K562 (cell line): Measurements from ENCODE around the gene BAD. TPM values are rescaled to one million over a fixed set of nuclear protein-coding genes. Genes with fewer than 3 reads are reported as not detected.

ENCODE experiments used
- EWSR1 ChIP-seq: fragments of 450-650 bp; IDR thresholded peaks from 2 replicates; pipeline ENCODE4 v1.6.1; 2018; ENCODE audit warnings: borderline replicate concordance, mild to moderate bottlenecking, low read depth, moderate library complexity; ENCODE audit not compliant: partially characterized antibody
- FOXK2 ChIP-seq, 2 experiments: fragments of 450-650 bp; IDR thresholded peaks in 1 of 2; conservative IDR thresholded peaks in 1 of 2; 2 replicates each; pipeline ENCODE4 v1.6.1; 2016; ENCODE audit warnings: low read depth in 2 of 2, mild to moderate bottlenecking in 1 of 2
- IFI16 ChIP-seq: fragments of 250-450 bp; sonication (Bioruptor Pico); IDR thresholded peaks from 2 replicates; pipeline ENCODE4 v2.1.2; 2022; ENCODE audit warnings: mild to moderate bottlenecking, inconsistent platforms
- POLR2G ChIP-seq: fragments of 200-400 bp; formaldehyde crosslinking; IDR thresholded peaks from 2 replicates; pipeline ENCODE4 v1.6.1; 2017; ENCODE audit warnings: low read depth, mild to moderate bottlenecking, antibody characterized with exemption, low read length, moderate library complexity
- SMARCA5 ChIP-seq: fragments of 450-650 bp; IDR thresholded peaks from 2 replicates; pipeline ENCODE4 v1.6.1; 2016
- ZNF239 ChIP-seq: fragments of 250-450 bp; sonication (Bioruptor Pico); IDR thresholded peaks from 2 replicates; pipeline ENCODE4 v1.4.0; 2020; ENCODE audit warnings: mild to moderate bottlenecking
- ZNF274 ChIP-seq: IDR thresholded peaks from 2 replicates; pipeline ENCODE4 v1.6.1; 2011; ENCODE audit warnings: low read depth, mild to moderate bottlenecking, low read length, moderate library complexity, borderline replicate concordance
- ZNF830 ChIP-seq: fragments of 250-450 bp; sonication (Bioruptor Pico); IDR thresholded peaks from 2 replicates; pipeline ENCODE4 v1.5.0; 2021; ENCODE audit warnings: mild to moderate bottlenecking
- polyA plus RNA-seq, 8 experiments: library from polyadenylated mRNA; depleted of rRNA in 4 of 8; stranded (reverse) in 5 of 8; unstranded in 3 of 8; fragments of >200 nt; fragmentation: Nextera tagmentation in 2 of 8; fragmentation: Illumina TruSeq in 1 of 8; extraction: Ambion mirVana in 2 of 8; extraction: Trizol in 1 of 8; gene quantifications; 2 replicates each; pipeline versions ENCODE4 v1.2.1 to v1.2.3, GENCODE V29; 2011 to 2014; ENCODE audit warnings: inconsistent platforms in 1 of 8, missing spikeins in 1 of 8
- total RNA-seq, 7 experiments: library from RNA; depleted of rRNA in 6 of 7; stranded (reverse); fragments of >200 nt in 6 of 7; fragmentation: Illumina TruSeq in 2 of 7; extraction: Trizol in 2 of 7; gene quantifications; 2 replicates each; pipeline versions ENCODE4 v1.2.1 to v1.2.3, GENCODE V29; 2011 to 2021; ENCODE audit warnings: low replicate concordance in 1 of 7
- TF ChIP-seq, protein P1 (sequence below): fragments of 200-600 bp; sonication (generic); IDR thresholded peaks from one replicate; pipeline ENCODE4 v1.6.1; 2012; ENCODE audit warnings: mild to moderate bottlenecking, low read depth, low read length, inconsistent platforms
- TF ChIP-seq, protein P2 (sequence below): sonication (generic); formaldehyde crosslinking; IDR thresholded peaks from 2 replicates; pipeline ENCODE4 v1.8.0; 2022; ENCODE audit warnings: missing genetic modification reagents, mild to moderate bottlenecking, borderline replicate concordance
- TF ChIP-seq, protein P3 (sequence below): sonication (generic); formaldehyde crosslinking; IDR thresholded peaks from 2 replicates; pipeline ENCODE4 v1.8.0; 2022; ENCODE audit warnings: missing genetic modification reagents, mild to moderate bottlenecking, borderline replicate concordance

BAD gene
- total and polyA plus RNA-seq, 9 of the 15 experiments (the other 6 are each of a cell fraction or from before 2014, with no cell fraction given) = 0.61 to 45.6 (median 11.8) TPM

DNA sequence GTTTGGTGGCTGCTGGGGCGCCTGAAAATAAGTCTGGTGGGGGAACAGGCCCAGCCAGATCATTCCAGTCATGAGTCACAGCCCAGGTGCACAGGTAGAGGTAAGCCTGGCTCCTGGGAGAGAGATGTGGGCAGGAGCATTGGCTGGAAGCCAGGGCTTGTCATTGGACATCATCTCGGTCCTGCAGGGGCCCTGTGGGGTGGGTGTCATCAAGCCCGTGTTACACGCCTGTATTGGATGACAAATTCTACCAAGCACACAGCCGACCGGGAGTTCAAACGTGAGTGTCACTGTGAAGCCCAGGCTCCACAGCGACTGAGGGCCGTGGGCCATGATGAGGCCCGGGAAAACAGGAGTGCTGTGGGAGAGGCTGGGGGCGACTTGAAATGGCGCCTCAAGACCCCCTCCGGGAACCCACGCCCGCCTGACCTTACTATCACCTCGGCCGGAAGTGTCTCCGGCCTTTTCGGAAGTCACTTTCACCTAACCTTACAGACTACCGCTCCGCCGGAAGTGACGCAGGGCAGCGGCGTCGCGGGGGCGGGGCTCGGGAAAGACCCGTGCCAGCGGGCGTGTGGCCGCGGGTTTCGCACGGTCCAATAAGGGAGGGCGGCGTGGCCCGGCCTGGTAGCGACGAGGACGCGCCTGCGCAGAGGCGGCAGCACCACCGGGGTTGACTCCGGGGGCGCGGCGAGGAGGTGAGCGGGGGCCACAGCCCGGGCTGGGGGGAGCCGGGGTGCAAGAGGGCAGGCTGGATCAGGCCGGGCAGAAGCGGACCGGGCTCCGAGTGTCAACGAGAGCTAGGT lies 43.8 kb downstream of the BAD start, which contains the start of gene FKBP2 (continued):
- TF ChIP-seq, protein P1, sequence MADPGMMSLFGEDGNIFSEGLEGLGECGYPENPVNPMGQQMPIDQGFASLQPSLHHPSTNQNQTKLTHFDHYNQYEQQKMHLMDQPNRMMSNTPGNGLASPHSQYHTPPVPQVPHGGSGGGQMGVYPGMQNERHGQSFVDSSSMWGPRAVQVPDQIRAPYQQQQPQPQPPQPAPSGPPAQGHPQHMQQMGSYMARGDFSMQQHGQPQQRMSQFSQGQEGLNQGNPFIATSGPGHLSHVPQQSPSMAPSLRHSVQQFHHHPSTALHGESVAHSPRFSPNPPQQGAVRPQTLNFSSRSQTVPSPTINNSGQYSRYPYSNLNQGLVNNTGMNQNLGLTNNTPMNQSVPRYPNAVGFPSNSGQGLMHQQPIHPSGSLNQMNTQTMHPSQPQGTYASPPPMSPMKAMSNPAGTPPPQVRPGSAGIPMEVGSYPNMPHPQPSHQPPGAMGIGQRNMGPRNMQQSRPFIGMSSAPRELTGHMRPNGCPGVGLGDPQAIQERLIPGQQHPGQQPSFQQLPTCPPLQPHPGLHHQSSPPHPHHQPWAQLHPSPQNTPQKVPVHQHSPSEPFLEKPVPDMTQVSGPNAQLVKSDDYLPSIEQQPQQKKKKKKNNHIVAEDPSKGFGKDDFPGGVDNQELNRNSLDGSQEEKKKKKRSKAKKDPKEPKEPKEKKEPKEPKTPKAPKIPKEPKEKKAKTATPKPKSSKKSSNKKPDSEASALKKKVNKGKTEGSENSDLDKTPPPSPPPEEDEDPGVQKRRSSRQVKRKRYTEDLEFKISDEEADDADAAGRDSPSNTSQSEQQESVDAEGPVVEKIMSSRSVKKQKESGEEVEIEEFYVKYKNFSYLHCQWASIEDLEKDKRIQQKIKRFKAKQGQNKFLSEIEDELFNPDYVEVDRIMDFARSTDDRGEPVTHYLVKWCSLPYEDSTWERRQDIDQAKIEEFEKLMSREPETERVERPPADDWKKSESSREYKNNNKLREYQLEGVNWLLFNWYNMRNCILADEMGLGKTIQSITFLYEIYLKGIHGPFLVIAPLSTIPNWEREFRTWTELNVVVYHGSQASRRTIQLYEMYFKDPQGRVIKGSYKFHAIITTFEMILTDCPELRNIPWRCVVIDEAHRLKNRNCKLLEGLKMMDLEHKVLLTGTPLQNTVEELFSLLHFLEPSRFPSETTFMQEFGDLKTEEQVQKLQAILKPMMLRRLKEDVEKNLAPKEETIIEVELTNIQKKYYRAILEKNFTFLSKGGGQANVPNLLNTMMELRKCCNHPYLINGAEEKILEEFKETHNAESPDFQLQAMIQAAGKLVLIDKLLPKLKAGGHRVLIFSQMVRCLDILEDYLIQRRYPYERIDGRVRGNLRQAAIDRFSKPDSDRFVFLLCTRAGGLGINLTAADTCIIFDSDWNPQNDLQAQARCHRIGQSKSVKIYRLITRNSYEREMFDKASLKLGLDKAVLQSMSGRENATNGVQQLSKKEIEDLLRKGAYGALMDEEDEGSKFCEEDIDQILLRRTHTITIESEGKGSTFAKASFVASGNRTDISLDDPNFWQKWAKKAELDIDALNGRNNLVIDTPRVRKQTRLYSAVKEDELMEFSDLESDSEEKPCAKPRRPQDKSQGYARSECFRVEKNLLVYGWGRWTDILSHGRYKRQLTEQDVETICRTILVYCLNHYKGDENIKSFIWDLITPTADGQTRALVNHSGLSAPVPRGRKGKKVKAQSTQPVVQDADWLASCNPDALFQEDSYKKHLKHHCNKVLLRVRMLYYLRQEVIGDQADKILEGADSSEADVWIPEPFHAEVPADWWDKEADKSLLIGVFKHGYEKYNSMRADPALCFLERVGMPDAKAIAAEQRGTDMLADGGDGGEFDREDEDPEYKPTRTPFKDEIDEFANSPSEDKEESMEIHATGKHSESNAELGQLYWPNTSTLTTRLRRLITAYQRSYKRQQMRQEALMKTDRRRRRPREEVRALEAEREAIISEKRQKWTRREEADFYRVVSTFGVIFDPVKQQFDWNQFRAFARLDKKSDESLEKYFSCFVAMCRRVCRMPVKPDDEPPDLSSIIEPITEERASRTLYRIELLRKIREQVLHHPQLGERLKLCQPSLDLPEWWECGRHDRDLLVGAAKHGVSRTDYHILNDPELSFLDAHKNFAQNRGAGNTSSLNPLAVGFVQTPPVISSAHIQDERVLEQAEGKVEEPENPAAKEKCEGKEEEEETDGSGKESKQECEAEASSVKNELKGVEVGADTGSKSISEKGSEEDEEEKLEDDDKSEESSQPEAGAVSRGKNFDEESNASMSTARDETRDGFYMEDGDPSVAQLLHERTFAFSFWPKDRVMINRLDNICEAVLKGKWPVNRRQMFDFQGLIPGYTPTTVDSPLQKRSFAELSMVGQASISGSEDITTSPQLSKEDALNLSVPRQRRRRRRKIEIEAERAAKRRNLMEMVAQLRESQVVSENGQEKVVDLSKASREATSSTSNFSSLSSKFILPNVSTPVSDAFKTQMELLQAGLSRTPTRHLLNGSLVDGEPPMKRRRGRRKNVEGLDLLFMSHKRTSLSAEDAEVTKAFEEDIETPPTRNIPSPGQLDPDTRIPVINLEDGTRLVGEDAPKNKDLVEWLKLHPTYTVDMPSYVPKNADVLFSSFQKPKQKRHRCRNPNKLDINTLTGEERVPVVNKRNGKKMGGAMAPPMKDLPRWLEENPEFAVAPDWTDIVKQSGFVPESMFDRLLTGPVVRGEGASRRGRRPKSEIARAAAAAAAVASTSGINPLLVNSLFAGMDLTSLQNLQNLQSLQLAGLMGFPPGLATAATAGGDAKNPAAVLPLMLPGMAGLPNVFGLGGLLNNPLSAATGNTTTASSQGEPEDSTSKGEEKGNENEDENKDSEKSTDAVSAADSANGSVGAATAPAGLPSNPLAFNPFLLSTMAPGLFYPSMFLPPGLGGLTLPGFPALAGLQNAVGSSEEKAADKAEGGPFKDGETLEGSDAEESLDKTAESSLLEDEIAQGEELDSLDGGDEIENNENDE = no peak
- TF ChIP-seq ZNF274 = no peak
- 0 out of 4 replicates have a peak, but pooled peaks of 1 of the 2 experiments have one; percentile 43 for TF ChIP-seq FOXK2 (conservative IDR thresholded peaks at IDR 0.05 in 1 of 2, IDR thresholded peaks at IDR 0.05 in 1 of 2; ENCODE audit: low read depth in 2 of 2)
- TF ChIP-seq, protein P2, sequence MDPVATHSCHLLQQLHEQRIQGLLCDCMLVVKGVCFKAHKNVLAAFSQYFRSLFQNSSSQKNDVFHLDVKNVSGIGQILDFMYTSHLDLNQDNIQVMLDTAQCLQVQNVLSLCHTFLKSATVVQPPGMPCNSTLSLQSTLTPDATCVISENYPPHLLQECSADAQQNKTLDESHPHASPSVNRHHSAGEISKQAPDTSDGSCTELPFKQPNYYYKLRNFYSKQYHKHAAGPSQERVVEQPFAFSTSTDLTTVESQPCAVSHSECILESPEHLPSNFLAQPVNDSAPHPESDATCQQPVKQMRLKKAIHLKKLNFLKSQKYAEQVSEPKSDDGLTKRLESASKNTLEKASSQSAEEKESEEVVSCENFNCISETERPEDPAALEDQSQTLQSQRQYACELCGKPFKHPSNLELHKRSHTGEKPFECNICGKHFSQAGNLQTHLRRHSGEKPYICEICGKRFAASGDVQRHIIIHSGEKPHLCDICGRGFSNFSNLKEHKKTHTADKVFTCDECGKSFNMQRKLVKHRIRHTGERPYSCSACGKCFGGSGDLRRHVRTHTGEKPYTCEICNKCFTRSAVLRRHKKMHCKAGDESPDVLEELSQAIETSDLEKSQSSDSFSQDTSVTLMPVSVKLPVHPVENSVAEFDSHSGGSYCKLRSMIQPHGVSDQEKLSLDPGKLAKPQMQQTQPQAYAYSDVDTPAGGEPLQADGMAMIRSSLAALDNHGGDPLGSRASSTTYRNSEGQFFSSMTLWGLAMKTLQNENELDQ (CRISPR knock-in tag) = no peak
- no peak for TF ChIP-seq SMARCA5
- TF ChIP-seq EWSR1 = no peak
- no peak for TF ChIP-seq IFI16
- TF ChIP-seq POLR2G = peak; percentile 96
- TF ChIP-seq, protein P3, sequence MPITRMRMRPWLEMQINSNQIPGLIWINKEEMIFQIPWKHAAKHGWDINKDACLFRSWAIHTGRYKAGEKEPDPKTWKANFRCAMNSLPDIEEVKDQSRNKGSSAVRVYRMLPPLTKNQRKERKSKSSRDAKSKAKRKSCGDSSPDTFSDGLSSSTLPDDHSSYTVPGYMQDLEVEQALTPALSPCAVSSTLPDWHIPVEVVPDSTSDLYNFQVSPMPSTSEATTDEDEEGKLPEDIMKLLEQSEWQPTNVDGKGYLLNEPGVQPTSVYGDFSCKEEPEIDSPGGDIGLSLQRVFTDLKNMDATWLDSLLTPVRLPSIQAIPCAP = no peak
- TF ChIP-seq ZNF239 (CRISPR knock-in tag) = no peak
- peak; percentile 75; the same call in 1 of the 2 replicates for TF ChIP-seq ZNF830 (CRISPR knock-in tag)
